PC-9 (cell line): Measurements from ENCODE around the gene RRAGC. TPM values are rescaled to one million over a fixed set of nuclear protein-coding genes. Genes with fewer than 3 reads are reported as not detected.

Source experiments
- BruUV-seq: library from RNA; stranded (reverse); fragments of 400-500 nt; replicated peaks from 2 replicates; lab custom pipeline; 2021; lab: Mats Ljungman, UMichigan
- CTCF ChIA-PET: fragments of 300-600 bp; sonication (Branson Sonifier 250); formaldehyde crosslinking; loops from one replicate; lab custom pipeline; 2022; ENCODE audit warnings: antibody characterized with exemption; lab: Charles Lee
- POLR2A ChIA-PET: fragments of 300-600 bp; sonication (Branson Sonifier 250); formaldehyde crosslinking; loops from one replicate; lab custom pipeline; 2022; ENCODE audit warnings: antibody characterized with exemption; ENCODE audit not compliant: unreplicated experiment; lab: Charles Lee
- DNase-seq, 2 experiments: peaks; one replicate each; pipeline versions ENCODE4 v3.0.0 to v3.0.0-alpha.2; 2015 to 2022; ENCODE audit warnings: mixed read lengths in 1 of 2
- H2AFZ ChIP-seq: fragments of 200-600 bp; sonication (generic); 2 replicates; pipeline ENCODE4 v1.8.1; 2017; ENCODE audit warnings: antibody characterized with exemption
- H3F3A ChIP-seq: fragments of 200-600 bp; sonication (generic); 2 replicates; pipeline ENCODE4 v1.8.1; 2017; ENCODE audit warnings: antibody characterized with exemption, mild to moderate bottlenecking, low read depth; ENCODE audit not compliant: insufficient read depth
- H3K27ac ChIP-seq: fragments of 200-600 bp; sonication (generic); 2 replicates; pipeline ENCODE4 v1.6.1; 2016; ENCODE audit warnings: mixed run types
- H3K27me3 ChIP-seq: fragments of 200-600 bp; sonication (generic); 2 replicates; pipeline ENCODE4 v1.6.1; 2016; ENCODE audit warnings: low read depth, mixed run types; ENCODE audit not compliant: insufficient read depth
- H3K36me3 ChIP-seq: fragments of 200-600 bp; sonication (generic); 2 replicates; pipeline ENCODE4 v1.6.1; 2016; ENCODE audit warnings: low read depth, mixed run types
- H3K4me1 ChIP-seq: fragments of 200-600 bp; sonication (generic); replicated peaks from 2 replicates; pipeline ENCODE4 v1.6.1; 2016; ENCODE audit warnings: mixed run types; ENCODE audit not compliant: insufficient read depth
- H3K4me2 ChIP-seq: fragments of 200-600 bp; sonication (generic); 2 replicates; pipeline ENCODE4 v1.6.1; 2017; ENCODE audit warnings: mixed run types
- H3K4me3 ChIP-seq: fragments of 200-600 bp; sonication (generic); 2 replicates; pipeline ENCODE4 v1.6.1; 2016; ENCODE audit warnings: mixed run types
- H3K79me2 ChIP-seq: fragments of 200-600 bp; sonication (generic); 2 replicates; pipeline ENCODE4 v1.6.1; 2017; ENCODE audit warnings: low read depth, mixed run types
- H3K9me2 ChIP-seq: fragments of 200-600 bp; sonication (generic); 2 replicates; pipeline ENCODE4 v1.8.1; 2017; ENCODE audit warnings: mild to moderate bottlenecking; ENCODE audit not compliant: insufficient read depth
- H3K9me3 ChIP-seq: fragments of 200-600 bp; sonication (generic); 2 replicates; pipeline ENCODE4 v1.8.1; 2016; ENCODE audit warnings: low read depth; ENCODE audit not compliant: insufficient read depth
- H4K20me1 ChIP-seq: fragments of 200-600 bp; sonication (generic); 2 replicates; pipeline ENCODE4 v1.8.1; 2017; ENCODE audit not compliant: insufficient read depth
- CTCF ChIP-seq: fragments of 200-600 bp; sonication (generic); conservative IDR thresholded peaks from 2 replicates; pipeline ENCODE4 v1.6.1; 2017; ENCODE audit warnings: mixed run types, antibody characterized with exemption, mild to moderate bottlenecking, moderate library complexity
- EZH2 ChIP-seq: fragments of 200-600 bp; sonication (generic); IDR thresholded peaks from 2 replicates; pipeline ENCODE4 v1.8.0; 2017; ENCODE audit warnings: antibody characterized with exemption, low read depth
- intact Hi-C: fragments of 100-400 bp; cut with micrococcal nuclease; formaldehyde crosslinking; loops from one replicate; pipeline ENCODE4 v1.10.0; 2022; ENCODE audit not compliant: unreplicated experiment
- total RNA-seq: library from RNA; stranded (reverse); gene quantifications from 2 replicates; pipeline ENCODE4 v1.2.3, GENCODE V29; 2021

Gene RRAGC
- total RNA-seq, 1 experiment from 2014 or later: 33.0 TPM

- TF ChIP-seq EZH2: no peak
- no peak for TF ChIP-seq CTCF
- POLR2A ChIA-PET: no interaction called here
- H3K27me3 ChIP-seq: no peaks in the 10 kb centered on the region
- H3K4me2 ChIP-seq: no peak overlapping the region
- CTCF ChIA-PET: no interaction called here
- no peak for DNase-seq
- H3K9me2 ChIP-seq: no peaks in the 10 kb centered on the region; the same call in 1 of the 2 replicates
- intact Hi-C loops: no loop called here
- no peak overlapping the region for H3K4me3 ChIP-seq
- no peaks in the 10 kb centered on the region for H3K9me3 ChIP-seq
- H3K36me3 ChIP-seq: no peaks in the 10 kb centered on the region
- no peaks in the 10 kb centered on the region for H3F3A ChIP-seq
- no TSS peak for BruUV-seq
- H3K79me2 ChIP-seq: no peaks in the 10 kb centered on the region
- no peak overlapping the region for H2AFZ ChIP-seq
- H3K4me1 ChIP-seq: no peaks in the 10 kb centered on the region
- no peak overlapping the region for H3K27ac ChIP-seq
- no peaks in the 10 kb centered on the region for H4K20me1 ChIP-seq
Measured at GRCh38 chr1:38888423-38889333, 29.1 kb upstream of the RRAGC start.

- no peaks in the 10 kb centered on the region for H3K4me1 ChIP-seq
- BruUV-seq: no TSS peak
- H3K27me3 ChIP-seq: no peaks in the 10 kb centered on the region
- ChIA-PET CTCF (no interaction called here), POLR2A (no interaction called here)
- H3K4me2 ChIP-seq: no peak overlapping the region
- no peak overlapping the region for H3K27ac ChIP-seq
- 0 out of 2 replicates have a peak, but pooled peaks cover 6% of the 10 kb centered on the region for H3F3A ChIP-seq
- H3K4me3 ChIP-seq: no peak overlapping the region
- intact Hi-C loops: no loop called here
- no peak overlapping the region for H2AFZ ChIP-seq
- no peaks in the 10 kb centered on the region; the same call in 1 of the 2 replicates for H3K9me2 ChIP-seq
- TF ChIP-seq CTCF (no peak), EZH2 (no peak)
- no peak for DNase-seq
- H4K20me1 ChIP-seq: no peaks in the 10 kb centered on the region
- H3K79me2 ChIP-seq: no peaks in the 10 kb centered on the region
- no peaks in the 10 kb centered on the region for H3K9me3 ChIP-seq
- no peaks in the 10 kb centered on the region for H3K36me3 ChIP-seq
Measured at GRCh38 chr1:38885092-38885491, 25.5 kb upstream of the RRAGC start.

GRCh38 chr1:38881487-38881886 lies 21.9 kb upstream of the RRAGC start, which contains the start of gene GJA9:
Gene GJA9, minus strand, starts transcription at chr1:38881587. Its CDS starts 5,489 bp downstream, at chr1:38876098.
- no peaks in the 10 kb centered on the region for H3K9me3 ChIP-seq
- H3K4me2 ChIP-seq: no peak within 1 kb of the TSS
- intact Hi-C loops: no loop called here
- H3F3A ChIP-seq: peaks cover 10% of the 10 kb centered on the region; the same call in 1 of the 2 replicates
- POLR2A ChIA-PET: interaction anchor here (0.7 kb wide), 2 partner anchors 40 to 61 kb away, joined by 3 read pairs; no protein-coding TSS in a partner anchor
- H3K36me3 ChIP-seq: no peaks in the 10 kb centered on the region
- TF ChIP-seq EZH2 (no peak), CTCF (no peak)
- no peaks in the 10 kb centered on the region for H3K9me2 ChIP-seq
- H3K27ac ChIP-seq: no peak within 1 kb of the TSS
- H3K4me3 ChIP-seq: no peak within 1 kb of the TSS
- no peaks in the 10 kb centered on the region for H4K20me1 ChIP-seq
- no peaks in the 10 kb centered on the region for H3K4me1 ChIP-seq
- no peaks in the 10 kb centered on the region for H3K79me2 ChIP-seq
- no peak within 1 kb of the TSS for H2AFZ ChIP-seq
- CTCF ChIA-PET: interaction anchor here (0.6 kb wide), 1 partner anchor 22 kb away, joined by 4 read pairs; no protein-coding TSS in a partner anchor
- H3K27me3 ChIP-seq: no peaks in the 10 kb centered on the region
- BruUV-seq: no TSS peak
- no peak for DNase-seq
